ENCODE results near the gene REPIN1.

REPIN1 gene

DNA sequence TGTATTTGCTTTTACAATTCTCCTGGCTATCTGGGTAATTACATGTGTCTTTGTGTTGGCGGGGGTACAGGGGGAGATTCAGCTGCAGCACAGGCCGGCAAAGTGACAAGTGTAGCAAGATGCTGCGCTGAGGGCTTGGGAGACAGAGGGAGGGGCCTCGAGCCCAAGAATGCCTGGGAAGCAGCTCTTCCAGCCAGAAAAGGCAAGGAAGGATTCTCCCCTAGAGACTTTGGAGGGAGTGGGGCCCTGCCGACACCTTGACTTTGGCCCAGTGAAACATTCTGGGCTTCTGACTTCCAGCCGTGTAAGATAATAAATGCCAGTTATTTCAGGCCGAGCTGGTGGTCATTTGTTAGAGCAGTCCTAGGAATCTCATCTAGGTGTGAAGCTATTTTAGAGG lies 7.2 kb upstream of the REPIN1 start:
- ATAC-seq = no peak

DNA sequence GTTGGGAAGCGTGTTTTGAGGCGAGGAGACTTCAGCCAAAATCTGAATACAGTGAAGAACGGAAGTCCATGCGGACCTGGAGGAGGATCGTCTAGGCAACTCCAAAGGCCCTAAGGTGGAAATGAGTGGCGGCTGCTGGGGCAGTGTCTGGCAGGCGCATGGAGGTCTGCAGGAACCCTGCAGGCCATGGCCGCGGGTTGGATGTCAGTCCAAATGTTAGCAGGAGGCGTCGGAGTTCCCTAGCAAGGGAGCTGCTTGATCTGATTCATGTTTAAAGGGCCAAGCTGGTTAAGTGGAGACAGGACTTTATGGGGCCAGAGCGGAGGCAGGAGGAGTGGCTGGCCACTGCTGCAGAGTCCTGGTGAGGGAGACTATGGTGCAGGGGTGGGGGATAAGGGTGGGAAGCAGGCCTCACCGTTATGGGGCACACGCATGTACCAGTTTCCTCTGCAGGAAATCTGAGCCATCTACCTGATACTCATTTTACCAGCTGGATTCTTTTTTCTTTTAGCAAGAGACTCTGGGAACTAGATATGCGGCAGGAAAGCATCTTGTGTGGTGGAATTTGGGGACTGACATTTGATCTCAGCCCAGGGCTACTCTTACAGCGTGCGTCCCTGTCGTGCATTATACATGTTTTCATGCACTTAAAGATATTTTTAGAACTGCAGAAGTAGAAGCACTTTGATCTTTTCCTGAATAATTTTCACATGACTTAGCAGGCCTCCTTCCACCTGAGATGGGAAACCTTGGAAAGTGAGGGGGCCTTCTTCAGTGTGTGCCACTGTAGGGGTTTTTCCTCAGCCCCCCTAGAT lies 6.6 kb upstream of the REPIN1 start:
- no peak for ATAC-seq

DNA sequence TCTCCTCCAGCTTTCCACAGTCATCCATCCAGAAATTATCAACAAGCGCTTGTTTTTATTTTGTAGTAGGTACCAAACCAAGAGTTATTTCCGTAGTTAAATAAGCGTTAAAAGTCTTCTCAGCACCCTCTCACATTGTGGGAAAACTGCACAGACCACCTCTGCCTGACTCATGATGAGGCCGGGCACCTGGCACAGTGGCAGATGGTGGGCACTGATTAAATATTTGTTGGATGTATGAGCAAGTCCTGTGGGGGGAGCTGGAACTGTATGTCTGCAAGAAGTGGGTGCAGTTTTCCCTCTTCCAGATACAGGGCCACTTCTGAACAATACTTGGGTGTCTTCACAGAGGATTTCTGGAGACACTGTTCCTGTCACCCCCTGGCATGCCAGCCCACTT lies 5.3 kb upstream of the REPIN1 start:
- ATAC-seq = no peak

DNA sequence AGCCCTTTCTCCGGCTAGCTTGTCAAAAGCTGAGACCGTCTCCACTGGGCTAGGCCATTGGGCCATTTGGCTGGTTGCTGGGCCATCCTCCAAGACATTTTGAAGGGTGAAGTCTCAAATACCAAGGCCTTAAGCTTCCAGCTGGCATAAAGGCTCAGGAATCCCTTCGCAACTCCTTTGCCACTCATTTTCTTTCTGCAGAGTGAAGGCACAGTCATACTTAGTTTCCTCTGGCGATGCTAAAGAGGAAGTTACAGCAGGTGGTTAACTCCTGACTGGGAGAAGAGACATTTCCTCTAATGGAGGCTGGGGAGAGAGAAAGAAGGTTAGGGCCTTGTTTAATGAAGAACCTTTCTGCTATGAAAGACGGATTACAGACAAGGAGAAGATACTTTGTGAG lies 4.8 kb upstream of the REPIN1 start:
- ATAC-seq = no peak

DNA sequence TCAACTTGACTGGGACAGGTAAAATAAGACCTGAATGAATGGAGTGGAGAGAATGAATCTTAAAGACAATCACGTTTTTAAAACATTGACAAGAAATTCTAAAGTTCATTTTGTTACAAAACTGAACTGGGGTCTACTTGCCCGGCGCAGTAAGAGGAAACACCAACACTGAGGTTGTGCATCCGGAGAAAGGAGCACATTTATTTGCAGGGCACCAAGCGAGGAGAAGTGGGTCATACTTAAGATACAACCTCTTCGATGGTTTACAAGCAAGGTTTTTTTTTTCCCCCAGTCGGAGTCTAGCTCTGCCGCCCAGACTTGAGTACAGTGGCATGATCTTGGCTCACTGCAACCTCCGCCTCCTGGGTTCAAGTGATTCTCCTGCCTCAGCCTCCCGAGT lies 3.4 kb upstream of the REPIN1 start:
- no peak for ATAC-seq

DNA sequence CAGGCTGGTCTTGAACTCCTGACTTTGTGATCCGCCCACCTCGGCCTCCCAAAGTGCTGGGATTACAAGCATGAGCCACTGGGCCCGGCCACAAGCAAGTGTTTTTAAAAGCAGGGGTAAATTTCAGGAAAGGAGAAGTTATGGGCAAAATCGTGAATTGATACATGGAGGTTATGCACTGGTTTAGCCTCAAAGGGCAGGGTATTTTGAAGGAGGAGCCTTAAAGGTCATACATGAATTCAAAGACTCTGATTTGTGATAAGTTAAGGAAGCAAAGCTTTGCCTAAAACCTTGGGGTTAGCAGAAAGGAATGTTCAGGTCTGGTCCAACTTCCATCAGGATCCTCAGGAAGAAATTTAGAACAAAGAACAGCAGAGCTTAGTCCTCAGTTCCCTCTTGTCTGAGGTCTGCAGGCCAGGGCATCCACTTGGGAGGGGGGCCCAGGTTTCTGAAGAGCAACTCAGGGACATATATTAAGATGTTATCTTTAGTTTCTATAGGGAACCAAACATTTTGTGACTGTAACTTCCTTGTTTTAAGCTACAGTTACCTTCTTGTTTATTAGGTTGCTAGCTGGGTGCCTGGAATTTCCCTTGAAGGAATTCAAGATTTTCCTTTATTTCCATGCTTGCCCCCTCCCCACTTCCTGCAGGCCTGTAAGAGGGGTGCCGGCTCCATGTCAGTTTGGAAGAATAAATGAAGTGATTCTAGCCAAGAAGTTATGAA lies 2.8 kb upstream of the REPIN1 start:
- ATAC-seq = no peak

DNA sequence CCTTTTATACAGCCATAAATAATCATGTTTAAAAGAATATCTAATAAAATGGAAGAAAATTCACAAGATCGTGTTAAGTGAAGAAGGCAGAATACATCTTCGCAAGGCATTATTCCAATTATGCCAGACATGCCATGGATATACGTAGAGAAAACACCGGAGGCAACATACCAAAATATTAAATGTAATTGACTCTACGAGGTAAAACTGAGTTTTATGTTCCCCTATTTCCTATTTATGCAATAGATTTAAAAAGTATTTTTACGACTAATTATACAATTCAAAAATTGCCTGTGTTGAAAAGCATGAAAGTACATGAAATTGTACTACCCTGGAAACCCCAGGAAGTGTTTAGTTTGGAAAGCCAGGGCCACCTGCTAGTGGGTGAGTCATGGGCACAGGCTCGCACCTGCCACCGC lies 936 bp upstream of the REPIN1 start:
- peak; percentile 60 to 66 for ATAC-seq

DNA sequence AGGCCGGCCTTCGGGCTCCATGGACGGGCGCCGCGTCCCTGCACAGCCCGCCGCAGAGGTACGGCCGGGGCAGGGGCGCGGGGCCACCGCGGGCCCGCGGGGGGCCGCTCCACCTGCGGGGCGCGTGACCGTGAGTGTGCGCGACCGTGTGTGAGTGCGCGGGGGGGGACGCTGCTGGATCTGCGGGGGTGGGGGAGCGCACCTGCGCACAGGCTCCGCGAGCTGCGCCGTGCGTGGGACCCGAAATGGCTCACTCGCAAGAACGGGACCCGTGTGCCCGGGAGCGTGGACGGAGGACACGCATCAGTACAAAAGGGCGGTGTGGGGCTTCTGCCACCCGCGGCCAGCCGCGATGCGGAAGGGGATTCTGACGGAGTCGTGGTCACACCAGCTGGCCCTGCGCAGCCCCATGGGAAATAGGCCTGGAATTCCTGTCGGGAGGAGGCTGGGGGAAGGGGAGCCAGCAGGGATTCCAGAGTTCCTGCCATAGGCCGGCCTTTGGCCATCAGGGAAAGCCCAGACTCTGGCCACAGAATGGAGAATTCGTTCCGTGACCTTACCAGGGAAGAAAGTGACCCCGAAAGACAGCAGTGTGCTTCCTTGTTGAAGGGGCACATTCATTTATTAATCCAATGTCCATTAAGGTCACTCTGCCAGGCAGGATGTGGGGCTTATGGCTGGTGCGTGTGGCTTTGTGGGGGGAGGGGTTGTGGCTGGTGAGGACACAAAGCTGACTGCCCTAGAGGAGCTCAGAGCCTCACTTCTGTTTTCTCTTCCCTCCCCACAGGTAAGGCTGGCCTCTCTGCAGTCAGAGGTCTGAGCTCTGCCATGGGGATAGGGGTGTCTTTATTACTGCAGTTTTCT lies 494 bp downstream of the REPIN1 start:
- peak; percentile 52 to 55 for ATAC-seq

DNA sequence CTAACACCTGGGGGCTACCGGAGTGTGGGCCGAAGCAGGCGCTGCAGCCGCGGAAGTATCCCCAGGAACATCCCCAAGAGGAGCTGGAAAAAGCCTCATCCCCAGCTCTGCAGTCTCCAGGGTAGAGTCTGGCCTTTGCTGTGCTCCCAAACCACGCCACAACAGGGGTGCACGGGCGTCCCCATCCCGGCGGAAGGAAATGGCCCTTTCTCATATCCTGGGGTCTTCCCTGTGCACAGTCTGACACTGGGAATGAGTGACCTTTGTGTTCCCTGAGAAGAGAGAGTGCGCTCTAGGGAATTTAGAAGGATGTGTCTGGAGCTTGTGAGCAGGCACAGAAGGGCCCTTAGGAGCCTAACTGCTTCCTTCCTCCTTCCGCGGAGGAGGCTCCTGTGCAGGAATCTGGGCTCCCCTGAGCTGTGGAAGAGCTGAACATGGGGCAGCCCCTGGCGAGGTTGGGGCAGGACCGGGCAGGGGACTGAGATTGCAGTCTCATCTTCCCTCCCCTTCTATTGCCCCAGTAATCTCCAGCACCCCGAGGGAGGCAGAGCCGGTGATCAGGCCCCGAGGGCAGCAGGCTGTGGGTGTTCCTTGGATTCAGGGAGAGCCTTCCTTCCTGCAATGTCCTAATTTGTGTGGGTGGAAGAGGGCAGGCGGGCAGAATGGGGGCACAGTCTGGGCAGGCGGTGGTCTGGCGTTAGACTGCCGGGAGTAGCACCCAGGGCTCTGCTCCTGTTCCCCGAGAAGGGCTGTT lies 1.3 kb downstream of the REPIN1 start:
- ATAC-seq = no peak

DNA sequence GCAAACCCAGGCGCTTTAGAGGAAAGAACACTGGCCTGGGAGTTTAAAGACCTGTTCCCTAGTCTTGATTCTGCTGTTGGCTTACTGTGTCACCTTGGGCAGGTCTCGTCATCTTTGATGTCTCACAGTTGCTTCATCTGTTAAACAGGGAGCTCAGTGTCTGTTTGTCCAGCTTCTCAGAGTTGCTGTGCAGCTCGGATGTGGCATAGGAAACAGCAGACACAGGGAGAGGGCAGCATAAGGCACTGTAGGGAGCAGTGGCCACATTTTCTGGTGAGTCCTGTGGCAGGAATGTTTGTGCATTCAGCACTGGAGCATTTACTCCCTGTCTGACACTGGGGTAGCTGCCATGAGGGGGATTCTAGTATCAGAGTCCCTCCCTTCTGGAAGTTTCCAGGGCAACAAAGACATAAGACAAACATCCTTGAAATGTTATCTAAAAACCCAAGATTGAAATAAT lies 2.0 kb downstream of the REPIN1 start:
- no peak for ATAC-seq

DNA sequence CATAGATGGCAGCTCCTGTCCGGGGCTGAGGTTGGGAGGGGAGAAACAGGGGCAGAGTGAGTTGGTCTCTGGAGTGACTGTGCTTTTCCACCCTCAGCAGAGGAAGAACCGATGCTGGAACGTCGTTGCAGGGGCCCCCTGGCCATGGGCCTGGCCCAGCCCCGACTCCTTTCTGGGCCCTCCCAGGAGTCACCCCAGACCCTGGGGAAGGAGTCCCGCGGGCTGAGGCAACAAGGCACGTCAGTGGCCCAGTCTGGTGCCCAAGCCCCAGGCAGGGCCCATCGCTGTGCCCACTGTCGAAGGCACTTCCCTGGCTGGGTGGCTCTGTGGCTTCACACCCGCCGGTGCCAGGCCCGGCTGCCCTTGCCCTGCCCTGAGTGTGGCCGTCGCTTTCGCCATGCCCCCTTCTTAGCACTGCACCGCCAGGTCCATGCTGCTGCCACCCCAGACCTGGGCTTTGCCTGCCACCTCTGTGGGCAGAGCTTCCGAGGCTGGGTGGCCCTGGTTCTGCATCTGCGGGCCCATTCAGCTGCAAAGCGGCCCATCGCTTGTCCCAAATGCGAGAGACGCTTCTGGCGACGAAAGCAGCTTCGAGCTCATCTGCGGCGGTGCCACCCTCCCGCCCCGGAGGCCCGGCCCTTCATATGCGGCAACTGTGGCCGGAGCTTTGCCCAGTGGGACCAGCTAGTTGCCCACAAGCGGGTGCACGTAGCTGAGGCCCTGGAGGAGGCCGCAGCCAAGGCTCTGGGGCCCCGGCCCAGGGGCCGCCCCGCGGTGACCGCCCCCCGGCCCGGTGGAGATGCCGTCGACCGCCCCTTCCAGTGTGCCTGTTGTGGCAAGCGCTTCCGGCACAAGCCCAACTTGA lies 2.7 kb downstream of the REPIN1 start:
- no peak for ATAC-seq

DNA sequence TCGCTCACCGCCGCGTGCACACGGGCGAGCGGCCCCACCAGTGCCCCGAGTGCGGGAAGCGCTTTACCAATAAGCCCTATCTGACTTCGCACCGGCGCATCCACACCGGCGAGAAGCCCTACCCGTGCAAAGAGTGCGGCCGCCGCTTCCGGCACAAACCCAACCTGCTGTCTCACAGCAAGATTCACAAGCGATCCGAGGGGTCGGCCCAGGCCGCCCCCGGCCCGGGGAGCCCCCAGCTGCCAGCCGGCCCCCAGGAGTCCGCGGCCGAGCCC lies 3.3 kb downstream of the REPIN1 start:
- ATAC-seq = no peak

DNA sequence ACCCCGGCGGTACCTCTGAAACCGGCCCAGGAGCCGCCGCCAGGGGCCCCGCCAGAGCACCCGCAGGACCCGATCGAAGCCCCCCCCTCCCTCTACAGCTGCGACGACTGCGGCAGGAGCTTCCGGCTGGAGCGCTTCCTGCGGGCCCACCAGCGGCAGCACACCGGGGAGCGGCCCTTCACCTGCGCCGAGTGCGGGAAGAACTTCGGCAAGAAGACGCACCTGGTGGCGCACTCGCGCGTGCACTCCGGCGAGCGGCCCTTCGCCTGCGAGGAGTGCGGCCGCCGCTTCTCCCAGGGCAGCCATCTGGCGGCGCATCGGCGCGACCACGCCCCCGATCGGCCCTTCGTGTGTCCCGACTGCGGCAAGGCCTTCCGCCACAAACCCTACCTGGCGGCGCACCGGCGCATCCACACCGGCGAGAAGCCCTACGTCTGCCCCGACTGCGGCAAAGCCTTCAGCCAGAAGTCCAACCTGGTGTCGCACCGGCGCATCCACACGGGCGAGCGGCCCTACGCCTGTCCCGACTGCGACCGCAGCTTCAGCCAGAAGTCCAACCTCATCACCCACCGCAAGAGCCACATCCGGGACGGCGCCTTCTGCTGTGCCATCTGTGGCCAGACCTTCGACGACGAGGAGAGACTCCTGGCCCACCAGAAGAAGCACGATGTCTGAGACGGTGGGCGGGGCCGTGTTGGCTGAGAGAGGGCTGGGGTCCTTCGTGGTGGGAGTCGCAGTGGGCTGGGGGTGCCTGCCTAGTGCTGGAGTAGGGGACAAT lies 3.8 kb downstream of the REPIN1 start:
- no peak for ATAC-seq

DNA sequence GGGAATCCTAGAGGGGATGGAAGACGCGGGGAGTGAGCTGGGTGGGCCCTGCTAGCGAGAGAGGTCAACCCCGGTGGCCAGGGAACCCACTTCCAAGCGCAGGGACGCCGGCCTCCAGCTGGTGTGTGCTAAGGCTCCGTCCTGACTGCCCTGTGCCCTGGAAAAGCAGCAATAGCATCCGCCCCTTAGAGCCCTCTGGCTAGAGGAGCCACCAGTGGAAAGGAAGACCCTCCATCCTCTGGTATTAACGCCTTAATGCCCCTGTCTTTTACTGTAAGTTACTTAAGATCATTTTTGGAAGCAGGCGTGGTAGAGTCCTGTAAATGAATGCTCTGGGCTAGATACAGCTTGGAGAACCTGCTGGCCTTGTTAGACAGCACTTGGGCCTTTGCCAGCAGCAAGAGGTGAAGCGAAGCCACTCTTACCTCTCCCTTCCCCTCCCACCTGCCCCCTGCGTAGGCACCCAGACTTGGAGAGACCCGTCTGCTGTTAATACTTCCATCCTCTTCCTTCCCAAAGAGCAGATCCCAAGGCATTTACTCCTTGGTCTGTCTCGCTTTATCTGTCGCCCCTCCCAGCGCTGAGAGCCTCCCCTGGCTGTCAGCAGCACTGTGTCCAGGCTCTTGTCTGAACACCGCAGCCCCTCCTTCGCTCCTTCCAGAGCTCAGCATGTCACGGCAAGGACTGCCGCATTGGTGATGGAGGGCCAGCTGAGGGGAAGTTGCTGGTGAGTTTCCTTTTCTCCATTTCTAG lies 4.6 kb downstream of the REPIN1 start:
- no peak for ATAC-seq

DNA sequence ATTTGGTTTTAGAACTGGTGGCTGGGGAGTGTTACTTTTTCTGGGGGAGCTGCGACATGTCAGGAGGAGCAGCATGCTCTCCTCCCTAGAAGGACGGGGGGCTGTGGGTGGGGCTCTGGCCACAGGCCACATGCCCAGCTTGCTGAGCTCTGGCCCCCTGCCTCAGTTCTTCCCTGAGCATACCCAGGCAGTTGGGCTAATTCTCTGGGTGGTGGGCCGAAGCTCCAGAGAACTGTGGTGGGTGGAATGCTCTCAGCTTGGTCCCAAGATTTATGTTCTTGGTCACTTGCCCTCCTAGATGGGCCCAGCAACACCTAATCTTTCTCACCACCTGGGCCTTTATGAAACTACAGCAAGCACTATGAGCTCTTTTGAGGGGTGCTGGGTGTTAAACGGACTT lies 5.4 kb downstream of the REPIN1 start:
- no peak for ATAC-seq

DNA sequence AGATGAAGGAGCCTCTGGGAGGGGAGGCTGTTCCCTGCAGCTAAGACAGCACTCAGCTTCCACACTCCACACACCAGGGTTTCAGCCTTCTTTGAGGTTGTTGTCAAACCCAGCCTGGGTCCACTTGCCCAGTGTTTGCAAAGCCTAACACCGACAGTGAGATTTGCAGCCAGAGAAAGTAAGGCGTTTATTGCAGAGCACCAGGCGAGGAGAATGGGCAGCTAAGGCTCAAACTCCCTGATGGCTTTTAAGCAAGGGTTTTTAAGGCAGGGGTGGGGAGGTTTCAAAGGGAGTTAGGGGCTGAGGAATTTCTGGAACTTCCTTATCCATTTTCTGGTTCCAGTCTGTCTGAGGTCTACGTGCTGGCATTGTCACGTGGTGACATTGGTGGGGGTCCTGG lies 5.8 kb downstream of the REPIN1 start:
- ATAC-seq = no peak

DNA sequence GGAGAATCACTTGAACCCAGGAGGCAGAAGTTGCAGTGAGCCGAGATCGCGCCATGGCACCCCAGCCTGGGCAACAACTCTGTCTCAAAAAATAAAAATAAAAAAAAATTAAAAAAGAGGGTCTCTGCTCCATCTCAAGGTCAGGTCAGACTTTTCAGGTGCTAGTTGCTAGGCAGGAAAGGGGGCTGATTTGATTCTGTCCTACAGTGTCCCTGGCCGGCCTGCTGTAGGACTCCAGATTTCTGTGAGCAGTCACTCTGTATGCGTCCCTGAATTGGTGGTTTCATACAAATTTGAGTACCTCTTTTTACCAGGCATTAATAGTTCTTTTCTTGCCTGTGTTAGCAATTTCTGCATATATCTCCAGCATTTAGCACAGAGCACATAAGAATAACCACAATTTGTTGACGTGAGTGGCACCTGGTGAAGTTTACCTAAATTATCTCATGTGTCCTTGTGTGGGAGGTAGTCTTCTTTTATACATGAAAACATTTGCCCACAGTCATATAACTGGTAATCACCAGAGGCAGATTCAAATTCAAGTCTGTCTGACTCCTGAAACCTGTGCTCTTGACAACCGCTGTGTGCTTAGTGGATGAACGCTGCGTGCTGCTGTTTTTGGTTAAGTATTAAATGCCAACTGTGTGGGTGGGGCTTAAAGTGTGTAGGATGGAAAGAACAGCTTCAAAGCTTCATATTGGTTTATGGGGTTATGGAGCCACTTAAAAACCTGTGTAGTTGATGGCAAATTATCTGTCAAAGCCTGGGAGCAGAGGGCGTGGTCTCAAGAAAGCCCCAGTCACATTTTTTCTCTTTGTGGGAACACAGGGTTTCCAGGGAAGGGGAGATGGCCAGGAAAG lies 7.3 kb downstream of the REPIN1 start:
- ATAC-seq = peak; percentile 15 to 25

DNA sequence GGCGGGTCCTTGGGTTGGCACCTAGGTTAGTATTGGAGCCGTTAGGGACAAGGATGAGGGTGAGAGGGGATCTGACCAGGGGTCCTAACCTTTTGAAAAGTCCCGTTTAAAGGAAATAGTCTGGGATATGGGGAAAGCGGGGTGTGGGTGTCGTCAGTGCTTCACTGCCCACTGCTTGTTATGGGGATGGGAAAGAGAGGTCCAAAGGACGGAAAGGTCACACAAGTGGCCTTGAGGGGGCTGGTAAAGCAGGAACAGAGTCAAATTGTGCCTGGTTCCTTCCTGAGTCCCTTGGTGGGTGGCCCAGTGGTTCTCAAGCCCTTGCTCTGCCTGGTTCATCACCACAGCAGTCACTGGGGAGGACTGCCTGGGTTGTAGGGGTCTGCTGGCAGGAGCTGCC lies 7.9 kb downstream of the REPIN1 start:
- ATAC-seq = no peak

DNA sequence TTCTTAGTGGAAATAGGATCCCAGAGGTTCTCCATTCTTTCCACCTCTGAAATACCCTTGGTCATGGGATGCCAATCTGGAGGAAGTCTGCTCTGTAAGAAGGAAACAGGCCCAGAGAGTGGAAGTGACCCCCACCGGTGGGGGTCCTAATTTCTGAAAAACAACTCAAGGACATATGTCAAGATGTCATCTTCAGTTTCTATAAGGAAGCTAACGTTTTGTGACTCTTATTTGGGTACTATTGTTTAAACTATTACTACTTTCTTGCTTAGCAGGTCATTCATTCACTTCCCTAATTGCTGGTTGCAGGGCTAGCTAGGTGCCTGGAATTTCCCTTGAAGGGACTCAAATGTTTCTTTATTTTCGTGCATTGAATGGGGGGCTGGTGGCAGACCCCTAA lies 8.6 kb downstream of the REPIN1 start:
- ATAC-seq = no peak

All from activated CD4-positive, CD25-positive, alpha-beta regulatory T cell treated with anti-CD3 and anti-CD28 coated beads, Interleukin-2, amount 50 U/mL, for 24 hours (primary cell).